A673 (cell line): Measurements from ENCODE around the gene NACC2. TPM values are rescaled to one million over a fixed set of nuclear protein-coding genes. Genes with fewer than 3 reads are reported as not detected.
"Not testable (repeated sequence)": the region's sequence is repeated elsewhere in the genome, so short reads cannot be mapped to it uniquely, and the experiment has no call there.

ENCODE experiments used
- BruUV-seq: library from RNA; stranded (reverse); fragments of 400-500 nt; replicated peaks from 2 replicates; lab custom pipeline; 2021; lab: Mats Ljungman, UMichigan
- CTCF ChIA-PET: fragments of 300-600 bp; sonication (Branson Sonifier 250); formaldehyde crosslinking; loops from one replicate; lab custom pipeline; 2022; ENCODE audit warnings: antibody characterized with exemption; lab: Charles Lee
- POLR2A ChIA-PET: fragments of 300-600 bp; sonication (Branson Sonifier 250); formaldehyde crosslinking; loops from one replicate; lab custom pipeline; 2022; ENCODE audit warnings: antibody characterized with exemption; ENCODE audit not compliant: low non-redundant PET; lab: Charles Lee
- DNase-seq: peaks from one replicate; pipeline ENCODE4 v3.0.0-alpha.2; 2015; ENCODE audit warnings: low spot score
- H3K27ac ChIP-seq: fragments of 200-600 bp; sonication (generic); 2 replicates; pipeline ENCODE4 v1.5.1; 2016; ENCODE audit warnings: mixed run types, low read depth, mild to moderate bottlenecking, mixed read lengths, antibody characterized with exemption, low read length; ENCODE audit not compliant: poor library complexity, severe bottlenecking
- H3K27me3 ChIP-seq: fragments of 200-600 bp; sonication (generic); replicated peaks from 2 replicates; pipeline ENCODE4 v1.6.1; 2017; ENCODE audit warnings: mixed run types, low read depth, mild to moderate bottlenecking, mixed read lengths, antibody characterized with exemption, low read length; ENCODE audit not compliant: insufficient read depth, poor library complexity
- H3K36me3 ChIP-seq: fragments of 200-600 bp; sonication (generic); 2 replicates; pipeline ENCODE4 v1.6.1; 2016; ENCODE audit warnings: mixed run types, mild to moderate bottlenecking, mixed read lengths, antibody characterized with exemption, low read length; ENCODE audit not compliant: insufficient read depth, poor library complexity, severe bottlenecking
- H3K4me1 ChIP-seq: fragments of 200-600 bp; sonication (generic); 2 replicates; pipeline ENCODE4 v1.6.1; 2017; ENCODE audit warnings: mixed run types, mild to moderate bottlenecking, mixed read lengths, antibody characterized with exemption, low read length; ENCODE audit not compliant: insufficient read depth, poor library complexity, severe bottlenecking
- H3K4me3 ChIP-seq: fragments of 200-600 bp; sonication (generic); 2 replicates; pipeline ENCODE4 v1.5.1; 2016; ENCODE audit warnings: low read depth, mixed run types, mild to moderate bottlenecking, mixed read lengths, low read length; ENCODE audit not compliant: poor library complexity, severe bottlenecking
- H3K9me3 ChIP-seq: fragments of 200-600 bp; sonication (generic); 2 replicates; pipeline ENCODE4 v1.6.1; 2016; ENCODE audit warnings: mixed run types, low read depth, mild to moderate bottlenecking, mixed read lengths, antibody characterized with exemption, low read length; ENCODE audit not compliant: poor library complexity, severe bottlenecking
- EZH2 ChIP-seq: fragments of 200-600 bp; sonication (generic); IDR thresholded peaks from 2 replicates; pipeline ENCODE4 v1.6.1; 2017; ENCODE audit warnings: borderline replicate concordance, low read depth, mild to moderate bottlenecking, mixed read lengths, antibody characterized with exemption, low read length; ENCODE audit not compliant: poor library complexity, severe bottlenecking
- intact Hi-C: fragments of 100-400 bp; cut with micrococcal nuclease; formaldehyde crosslinking; loops from one replicate; pipeline ENCODE4 v1.10.0; 2022; ENCODE audit not compliant: unreplicated experiment
- total RNA-seq: library from RNA; stranded (reverse); gene quantifications from 2 replicates; pipeline ENCODE4 v1.2.3, GENCODE V29; 2021
- TF ChIP-seq, protein P1 (sequence below): fragments of 300-800, 200-600 bp; sonication (generic); conservative IDR thresholded peaks from 2 replicates; pipeline ENCODE4 v1.5.1; 2017; ENCODE audit warnings: low read depth, mild to moderate bottlenecking, antibody characterized with exemption, low read length, moderate library complexity, mixed read lengths

Gene NACC2
- total RNA-seq, 1 experiment from 2014 or later: 19.5 TPM

DNA sequence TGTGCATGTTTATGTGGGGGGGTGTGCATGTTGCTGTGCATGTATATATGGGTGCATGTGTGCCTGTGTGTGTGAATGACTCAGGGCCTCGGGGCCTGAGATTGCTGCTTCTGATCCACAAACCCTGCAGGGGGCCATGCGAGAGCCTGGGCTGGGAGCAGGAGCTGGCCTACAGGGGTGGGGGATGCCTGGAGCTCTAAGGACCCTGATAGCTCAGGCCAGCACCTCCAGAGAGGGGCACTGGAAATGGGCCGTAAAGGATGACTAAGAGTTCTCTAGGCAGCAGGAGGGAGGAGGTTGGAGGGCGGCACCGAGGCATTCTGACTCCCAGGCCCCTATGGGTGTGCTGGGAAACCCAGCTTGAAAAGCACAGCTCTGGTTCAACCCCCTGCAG is 127.0 kb downstream of the NACC2 start:
- Histone ChIP-seq H3K27me3 (no peaks in the 10 kb centered on the region), H3K36me3 (no peaks in the 10 kb centered on the region), H3K4me3 (no peak overlapping the region), H3K4me1 (peaks cover 52% of the 10 kb centered on the region), H3K9me3 (no peaks in the 10 kb centered on the region), H3K27ac (peak overlapping the region; percentile 98)
- CTCF ChIA-PET: interaction anchor here (1.0 to 2.0 kb wide), 3 partner anchors 62 to 299 kb away, joined by 3 to 13 read pairs (median 4); no protein-coding TSS in a partner anchor
- peak; percentile 69 for DNase-seq
- TF ChIP-seq EZH2: no peak
- TF ChIP-seq, protein P1, sequence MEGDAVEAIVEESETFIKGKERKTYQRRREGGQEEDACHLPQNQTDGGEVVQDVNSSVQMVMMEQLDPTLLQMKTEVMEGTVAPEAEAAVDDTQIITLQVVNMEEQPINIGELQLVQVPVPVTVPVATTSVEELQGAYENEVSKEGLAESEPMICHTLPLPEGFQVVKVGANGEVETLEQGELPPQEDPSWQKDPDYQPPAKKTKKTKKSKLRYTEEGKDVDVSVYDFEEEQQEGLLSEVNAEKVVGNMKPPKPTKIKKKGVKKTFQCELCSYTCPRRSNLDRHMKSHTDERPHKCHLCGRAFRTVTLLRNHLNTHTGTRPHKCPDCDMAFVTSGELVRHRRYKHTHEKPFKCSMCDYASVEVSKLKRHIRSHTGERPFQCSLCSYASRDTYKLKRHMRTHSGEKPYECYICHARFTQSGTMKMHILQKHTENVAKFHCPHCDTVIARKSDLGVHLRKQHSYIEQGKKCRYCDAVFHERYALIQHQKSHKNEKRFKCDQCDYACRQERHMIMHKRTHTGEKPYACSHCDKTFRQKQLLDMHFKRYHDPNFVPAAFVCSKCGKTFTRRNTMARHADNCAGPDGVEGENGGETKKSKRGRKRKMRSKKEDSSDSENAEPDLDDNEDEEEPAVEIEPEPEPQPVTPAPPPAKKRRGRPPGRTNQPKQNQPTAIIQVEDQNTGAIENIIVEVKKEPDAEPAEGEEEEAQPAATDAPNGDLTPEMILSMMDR: no peak
- BruUV-seq: no TSS peak
- intact Hi-C loops: loop anchor here (5.0 to 10.0 kb wide), 2 partner anchors 84 to 257 kb away; no protein-coding TSS in a partner anchor
- POLR2A ChIA-PET: interaction anchor here (0.5 kb wide), 1 partner anchor 156 kb away, joined by 7 read pairs; no protein-coding TSS in a partner anchor

DNA sequence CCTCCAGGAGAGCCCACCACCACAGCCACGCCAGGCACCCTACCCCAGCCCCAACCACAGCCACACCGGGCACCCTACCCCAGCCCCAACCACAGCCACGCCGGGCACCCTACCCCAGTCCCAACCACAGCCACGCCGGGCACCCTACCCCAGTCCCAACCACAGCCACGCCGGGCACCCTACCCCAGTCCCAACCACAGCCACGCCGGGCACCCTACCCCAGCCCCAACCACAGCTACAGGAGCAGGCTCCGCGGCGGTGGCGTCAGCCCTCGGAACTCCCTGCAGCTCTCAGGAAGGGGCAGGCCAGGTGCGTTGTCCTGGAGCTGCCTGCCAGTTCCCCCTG is 128.2 kb downstream of the NACC2 start:
- H3K27ac ChIP-seq: peak overlapping the region; percentile 40
- peaks cover 54% of the 10 kb centered on the region for H3K4me1 ChIP-seq
- H3K4me3 ChIP-seq, BruUV-seq, H3K27me3 ChIP-seq, POLR2A ChIA-PET, H3K36me3 ChIP-seq, H3K9me3 ChIP-seq, DNase-seq: not testable (repeated sequence)
- CTCF ChIA-PET: interaction anchor here (0.6 to 2.0 kb wide), 3 partner anchors 123 to 173 kb away, joined by 4 to 13 read pairs (median 6); no protein-coding TSS in a partner anchor
- intact Hi-C loops: loop anchor here (1.0 to 10.0 kb wide), 3 partner anchors 85 to 258 kb away; no protein-coding TSS in a partner anchor

DNA sequence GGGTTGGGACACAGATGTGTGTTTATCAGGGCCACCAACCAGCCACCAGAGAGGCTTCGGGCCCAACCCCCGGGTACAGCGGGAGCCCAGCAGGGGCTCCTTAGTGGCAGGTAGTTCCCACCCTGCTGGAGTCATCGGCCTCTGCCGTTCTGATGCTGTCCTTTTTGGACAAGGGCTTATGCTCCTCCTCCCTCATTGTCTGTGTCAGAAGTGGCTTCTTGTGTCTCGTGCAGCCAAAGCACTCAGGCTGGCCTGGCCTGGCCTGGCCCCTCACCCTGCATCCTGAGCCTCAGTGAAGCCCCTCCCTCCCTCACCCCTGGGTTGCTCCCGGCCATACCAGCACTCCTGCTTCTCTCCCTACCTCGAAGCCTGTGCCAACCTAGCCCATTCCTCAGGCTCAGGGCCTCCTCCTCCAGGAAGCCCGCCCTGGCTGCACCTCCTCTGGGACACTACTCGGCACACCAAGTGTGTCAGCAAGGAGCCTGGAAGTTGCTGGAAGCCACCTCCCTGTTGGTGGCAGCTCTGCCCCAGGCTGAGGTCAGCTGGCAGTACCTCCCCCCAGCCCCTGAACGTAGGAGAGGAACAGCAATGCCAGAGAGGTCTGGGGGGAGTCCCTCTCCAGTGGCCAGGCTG is 129.8 kb downstream of the NACC2 start:
- no peaks in the 10 kb centered on the region for H3K36me3 ChIP-seq
- no TSS peak for BruUV-seq
- intact Hi-C loops: loop anchor here (5.0 to 10.0 kb wide), 2 partner anchors 87 to 260 kb away; no protein-coding TSS in a partner anchor
- ChIA-PET CTCF (no interaction called here), POLR2A (no interaction called here)
- H3K4me1 ChIP-seq: peaks cover 43% of the 10 kb centered on the region
- H3K4me3 ChIP-seq: no peak overlapping the region
- H3K9me3 ChIP-seq: no peaks in the 10 kb centered on the region
- peak overlapping the region; percentile 43 for H3K27ac ChIP-seq
- DNase-seq: no peak
- TF ChIP-seq, protein P1: no peak
- no peaks in the 10 kb centered on the region for H3K27me3 ChIP-seq

DNA sequence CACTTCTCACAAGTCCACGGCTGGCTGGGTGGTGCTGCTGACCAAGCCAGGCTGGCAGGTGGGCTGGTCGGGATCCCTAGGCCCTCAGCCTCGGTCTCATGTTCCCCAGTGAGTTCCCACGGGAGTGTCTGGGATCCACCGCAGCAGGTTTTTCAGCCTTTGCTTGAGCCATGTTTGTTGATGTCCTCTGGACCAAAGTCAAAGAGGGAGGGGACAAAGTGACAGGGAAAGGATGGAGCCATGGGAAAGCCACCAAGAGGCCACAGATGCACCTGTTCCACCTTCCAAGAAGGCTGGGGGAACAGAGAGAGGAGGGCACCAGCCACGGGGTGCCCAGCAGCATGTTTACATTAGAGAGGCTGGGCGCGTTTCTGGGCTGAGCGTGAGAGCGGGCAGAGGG is 131.2 kb downstream of the NACC2 start:
- CTCF ChIA-PET: no interaction called here
- TF ChIP-seq, protein P1: no peak
- TF ChIP-seq EZH2: no peak
- H3K4me3 ChIP-seq: no peak overlapping the region
- peaks cover 39% of the 10 kb centered on the region for H3K4me1 ChIP-seq
- intact Hi-C loops: loop anchor here (10.0 kb wide), 1 partner anchor 261 kb away; no protein-coding TSS in a partner anchor
- no TSS peak for BruUV-seq
- H3K9me3 ChIP-seq: no peaks in the 10 kb centered on the region
- no peak for DNase-seq
- H3K27ac ChIP-seq: no peak overlapping the region
- H3K36me3 ChIP-seq: no peaks in the 10 kb centered on the region
- POLR2A ChIA-PET: no interaction called here
- no peaks in the 10 kb centered on the region for H3K27me3 ChIP-seq
